DMS 273 (cell line): ENCODE data around the gene PNMA6E.
"Not testable (repeated sequence)": the region's sequence is repeated elsewhere in the genome, so short reads cannot be mapped to it uniquely, and the experiment has no call there.

ENCODE experiments used
- DNase-seq: peaks from one replicate; lab custom pipeline; 2025; ENCODE audit not compliant: unreplicated experiment; lab: John Stamatoyannopoulos, UW

The PNMA6E gene

GRCh38 chrX:153408871-153409351 is 7.8 kb upstream of the PNMA6E start:
- no peak for DNase-seq

GRCh38 chrX:153408221-153408721 is 7.1 kb upstream of the PNMA6E start:
- no peak for DNase-seq

GRCh38 chrX:153407736-153408135 is 6.6 kb upstream of the PNMA6E start:
- no peak for DNase-seq

- no peak for DNase-seq
Measured at GRCh38 chrX:153406903-153407302, 5.8 kb upstream of the PNMA6E start.

- DNase-seq = no peak
Measured at GRCh38 chrX:153406011-153406410, 4.9 kb upstream of the PNMA6E start.

- DNase-seq = no peak
Measured at GRCh38 chrX:153405426-153405825, 4.3 kb upstream of the PNMA6E start.

GRCh38 chrX:153404333-153404732 is 3.2 kb upstream of the PNMA6E start:
- DNase-seq = not testable (repeated sequence)

GRCh38 chrX:153400146-153401132 is 711 bp downstream of the PNMA6E start:
- DNase-seq = peak; percentile 85

- DNase-seq = no peak
Measured at GRCh38 chrX:153398275-153398960, 2.7 kb downstream of the PNMA6E start.

- peak; percentile 38 for DNase-seq
Measured at GRCh38 chrX:153397256-153397960, 3.7 kb downstream of the PNMA6E start.

GRCh38 chrX:153396320-153397195 is 4.6 kb downstream of the PNMA6E start:
- DNase-seq = no peak

GRCh38 chrX:153395613-153396319 is 5.4 kb downstream of the PNMA6E start:
- no peak for DNase-seq

GRCh38 chrX:153394612-153395011 is 6.5 kb downstream of the PNMA6E start:
- no peak for DNase-seq

GRCh38 chrX:153392642-153393321 is 8.4 kb downstream of the PNMA6E start:
- DNase-seq = no peak

- DNase-seq = not testable (repeated sequence)
Measured at GRCh38 chrX:153389460-153389768, 11.7 kb downstream of the PNMA6E start.

- no peak for DNase-seq
Measured at GRCh38 chrX:153388722-153389459, 12.3 kb downstream of the PNMA6E start.

- no peak for DNase-seq
Measured at GRCh38 chrX:153387987-153388721, 13.0 kb downstream of the PNMA6E start.

GRCh38 chrX:153387345-153387744 is 13.8 kb downstream of the PNMA6E start:
- no peak for DNase-seq
